Testis (tissue), 2 donors: ENCODE results near the gene CD48.

ENCODE experiments used
- CTCF ChIP-seq, 3 experiments: fragments of 450-650 bp in 2 of 3; fragments of 200-600 bp in 1 of 3; sonication (generic) in 1 of 3; IDR thresholded peaks; one replicate each; pipeline ENCODE4 v1.5.1; 2016 to 2019; ENCODE audit warnings: antibody characterized with exemption in 3 of 3, mild to moderate bottlenecking in 2 of 3, moderate library complexity in 1 of 3
- POLR2A ChIP-seq: fragments of 450-650 bp; IDR thresholded peaks from one replicate; pipeline ENCODE4 v1.6.1; 2017; ENCODE audit warnings: antibody characterized with exemption, mild to moderate bottlenecking, moderate library complexity

- no peak for TF ChIP-seq CTCF (IDR thresholded peaks at IDR 0.05)
- no peak for TF ChIP-seq POLR2A
Measured at GRCh38 chr1:160748181-160748877, 36.7 kb upstream of the CD48 start.
